IMR-90 (cell line): ENCODE measurements around the gene TBC1D24. TPM values are rescaled to one million over a fixed set of nuclear protein-coding genes. Genes with fewer than 3 reads are reported as not detected.

Source experiments
- ATAC-seq: fragments of 200-7000 bp; cut with Tn5 transposase; 2 replicates; pipeline ENCODE4 v1.9.1; 2020; ENCODE audit warnings: low read depth, mild to moderate bottlenecking, moderate library complexity
- BruUV-seq: library from RNA; stranded (reverse); fragments of 400-500 nt; replicated peaks from 2 replicates; lab custom pipeline; 2021; lab: Mats Ljungman, UMichigan
- CTCF ChIA-PET: fragments of 300-600 bp; formaldehyde crosslinking; extraction: SDS; loops from one replicate; lab custom pipeline; 2021; ENCODE audit warnings: antibody characterized with exemption; lab: Yijun Ruan, JAX
- POLR2A ChIA-PET: fragments of 300-600 bp; sonication (Branson Sonifier 250); formaldehyde crosslinking; loops from one replicate; lab custom pipeline; 2022; ENCODE audit warnings: antibody characterized with exemption; ENCODE audit not compliant: unreplicated experiment; lab: Charles Lee
- DNase-seq: peaks from one replicate; pipeline ENCODE4 v3.0.0; 2013
- H2AFZ ChIP-seq: replicated peaks from 2 replicates; pipeline ENCODE3; 2013; ENCODE audit warnings: low read length, mild to moderate bottlenecking; ENCODE audit not compliant: poor library complexity
- H2AK5ac ChIP-seq: 2 replicates; pipeline ENCODE4 v1.6.1; 2013; ENCODE audit warnings: low read depth, low read length, inconsistent platforms
- H2AK9ac ChIP-seq: replicated peaks from 2 replicates; pipeline ENCODE3; 2013; ENCODE audit warnings: mild to moderate bottlenecking, low read depth, low read length, moderate library complexity; ENCODE audit not compliant: poor library complexity
- H2BK120ac ChIP-seq: 2 replicates; pipeline ENCODE4 v1.6.1; 2013; ENCODE audit warnings: low read depth, low read length, inconsistent platforms
- H2BK15ac ChIP-seq: 3 replicates; pipeline ENCODE4 v1.6.1; 2013; ENCODE audit warnings: low read depth, low read length, inconsistent platforms
- H2BK20ac ChIP-seq: 2 replicates; pipeline ENCODE4 v1.6.1; 2013; ENCODE audit warnings: low read depth, mild to moderate bottlenecking, inconsistent platforms, low read length, moderate library complexity
- H2BK5ac ChIP-seq: 2 replicates; pipeline ENCODE4 v1.6.1; 2013; ENCODE audit warnings: mild to moderate bottlenecking, low read depth, low read length, inconsistent platforms; ENCODE audit not compliant: poor library complexity, severe bottlenecking
- H3K14ac ChIP-seq: replicated peaks from 2 replicates; pipeline ENCODE4 v1.6.1; 2013; ENCODE audit warnings: low read depth, low read length, inconsistent platforms
- H3K18ac ChIP-seq: 2 replicates; pipeline ENCODE4 v1.6.1; 2013; ENCODE audit warnings: low read depth, low read length, control low read depth
- H3K23ac ChIP-seq: 2 replicates; pipeline ENCODE4 v1.6.1; 2013; ENCODE audit warnings: low read depth, low read length, inconsistent platforms
- H3K27ac ChIP-seq: 2 replicates; pipeline ENCODE4 v1.5.1; 2013; ENCODE audit warnings: mild to moderate bottlenecking, control low read depth, low read length; ENCODE audit not compliant: insufficient read depth
- H3K27me3 ChIP-seq: 2 replicates; pipeline ENCODE4 v1.6.1; 2013; ENCODE audit warnings: low read length; ENCODE audit not compliant: control insufficient read depth, insufficient read depth
- H3K36me3 ChIP-seq: 2 replicates; pipeline ENCODE4 v1.6.1; 2013; ENCODE audit warnings: low read length, mixed read lengths; ENCODE audit not compliant: control insufficient read depth, insufficient read depth
- H3K4ac ChIP-seq: 2 replicates; pipeline ENCODE4 v1.6.1; 2013; ENCODE audit warnings: low read depth, low read length, inconsistent platforms
- H3K4me1 ChIP-seq: 2 replicates; pipeline ENCODE4 v1.6.1; 2013; ENCODE audit warnings: low read length, mixed read lengths; ENCODE audit not compliant: control insufficient read depth, insufficient read depth
- H3K4me2 ChIP-seq: 2 replicates; pipeline ENCODE4 v1.6.1; 2013; ENCODE audit warnings: low read depth, mild to moderate bottlenecking, control low read depth, low read length, moderate library complexity
- H3K4me3 ChIP-seq: 2 replicates; pipeline ENCODE4 v1.5.1; 2013; ENCODE audit warnings: low read depth, mild to moderate bottlenecking, control low read depth, low read length, moderate library complexity; ENCODE audit not compliant: insufficient read depth
- H3K56ac ChIP-seq: 2 replicates; pipeline ENCODE4 v1.6.1; 2013; ENCODE audit warnings: low read length, inconsistent platforms; ENCODE audit not compliant: insufficient read depth; ENCODE audit errors: extremely low read depth
- H3K79me1 ChIP-seq, 2 experiments: 2 replicates each; pipeline ENCODE4 v1.6.1; 2013; ENCODE audit warnings: low read length in 2 of 2, inconsistent platforms in 1 of 2, low read depth in 1 of 2
- H3K9ac ChIP-seq: 2 replicates; pipeline ENCODE4 v1.6.1; 2013; ENCODE audit warnings: low read depth, low read length, control low read depth
- H3K9me1 ChIP-seq: 2 replicates; pipeline ENCODE4 v1.6.1; 2013; ENCODE audit warnings: low read length, inconsistent platforms; ENCODE audit not compliant: insufficient read depth
- H3K9me3 ChIP-seq: 2 replicates; pipeline ENCODE4 v1.6.1; 2013; ENCODE audit warnings: low read length; ENCODE audit not compliant: control insufficient read depth, insufficient read depth
- H4K20me1 ChIP-seq: 2 replicates; pipeline ENCODE4 v1.6.1; 2013; ENCODE audit warnings: low read length, inconsistent platforms; ENCODE audit not compliant: insufficient read depth
- H4K5ac ChIP-seq: 2 replicates; pipeline ENCODE4 v1.6.1; 2013; ENCODE audit warnings: mild to moderate bottlenecking, low read depth, low read length, control low read depth
- H4K8ac ChIP-seq, 2 experiments: 2 replicates each; pipeline ENCODE4 v1.6.1; 2013; ENCODE audit warnings: low read depth in 2 of 2, low read length in 2 of 2, control low read depth in 1 of 2, inconsistent platforms in 1 of 2
- H4K91ac ChIP-seq: 2 replicates; pipeline ENCODE4 v1.6.1; 2013; ENCODE audit warnings: low read depth, low read length, inconsistent platforms; ENCODE audit not compliant: insufficient read depth
- BHLHE40 ChIP-seq: fragments of 150-350 bp; IDR thresholded peaks from 2 replicates; pipeline ENCODE4 v1.6.1; 2016; ENCODE audit warnings: mild to moderate bottlenecking, low read depth, low read length
- CEBPB ChIP-seq: IDR thresholded peaks from 2 replicates; pipeline ENCODE4 v1.6.1; 2012; ENCODE audit warnings: low read depth, low read length, improper control_type of control experiment
- MAFK ChIP-seq: IDR thresholded peaks from 2 replicates; pipeline ENCODE4 v1.6.1; 2012; ENCODE audit warnings: low read depth, low read length, improper control_type of control experiment
- NFE2L2 ChIP-seq: fragments of 150-350 bp; IDR thresholded peaks from 2 replicates; pipeline ENCODE4 v1.6.1; 2016; ENCODE audit warnings: low read depth, mild to moderate bottlenecking, low read length
- POLR2A ChIP-seq: IDR thresholded peaks from 2 replicates; pipeline ENCODE4 v1.6.1; 2012; ENCODE audit warnings: mild to moderate bottlenecking, low read depth, low read length
- RAD21 ChIP-seq: IDR thresholded peaks from 2 replicates; pipeline ENCODE4 v1.6.1; 2012; ENCODE audit warnings: low read length, improper control_type of control experiment
- RCOR1 ChIP-seq: IDR thresholded peaks from 2 replicates; pipeline ENCODE4 v1.6.1; 2012; ENCODE audit warnings: mild to moderate bottlenecking, low read length, improper control_type of control experiment; ENCODE audit not compliant: insufficient replicate concordance
- RFX5 ChIP-seq: IDR thresholded peaks from 2 replicates; pipeline ENCODE4 v1.8.0; 2012; ENCODE audit warnings: low read depth, mild to moderate bottlenecking, low read length, moderate library complexity
- SMC3 ChIP-seq: fragments of 150-350 bp; IDR thresholded peaks from 2 replicates; pipeline ENCODE4 v1.6.1; 2016; ENCODE audit warnings: low read depth, mild to moderate bottlenecking, antibody characterized with exemption, low read length, moderate library complexity
- WGBS, 2 experiments: methylation state at CpG; one replicate each; pipeline versions ENCODE4 v1.1.5 to v1.1.7; 2013; ENCODE audit warnings: missing lambda C conversion rate in 2 of 2; ENCODE audit not compliant: insufficient read length in 1 of 2; ENCODE audit errors: extremely low coverage in 2 of 2; 5-methylcytosine and 5-hydroxymethylcytosine counted together
- dilution Hi-C: fragments of 300-500 bp; cut with HindIII; formaldehyde crosslinking; loops from one replicate; pipeline ENCODE4 v1.14.3; 2018; ENCODE audit warnings: low sequenced_read_pairs; ENCODE audit not compliant: unreplicated experiment
- in situ Hi-C: fragments of 300-500 bp; cut with MboI; formaldehyde crosslinking; loops from 3 replicates; pipeline ENCODE4 v1.14.3; 2019; ENCODE audit warnings: low sequenced_read_pairs, inconsistent platforms, mixed read lengths
- intact Hi-C: fragments of 100-400 bp; cut with micrococcal nuclease; formaldehyde crosslinking; loops from 2 replicates; pipeline ENCODE4 v1.10.0; 2022
- polyA plus RNA-seq, 3 experiments: library from polyadenylated mRNA; depleted of rRNA; stranded (reverse); fragments of >200 nt; gene quantifications; 2 replicates each; pipeline ENCODE4 v1.2.3, GENCODE V29; 2012; ENCODE audit warnings: low replicate concordance in 1 of 3
- total RNA-seq: library from RNA; depleted of rRNA; stranded (reverse); fragments of >200 nt; gene quantifications from 2 replicates; pipeline ENCODE4 v1.2.3, GENCODE V29; 2012

TBC1D24 gene
- total and polyA plus RNA-seq, 2 of the 4 experiments (the other 2 are of a cell fraction), result 7.5 to 13.4 TPM

GRCh38 chr16:2512735-2513404, 37.9 kb downstream of the TBC1D24 start:
- Histone ChIP-seq H3K18ac (no peak overlapping the region), H2BK20ac (no peak overlapping the region), H3K23ac (no peak overlapping the region), H3K79me1 (peaks cover 0 to 35% of the 10 kb centered on the region in 2 experiments; a peak in 2 of 4 replicates), H2BK120ac (no peak overlapping the region), H2AK5ac (peak overlapping the region; percentile 40; the same call in 1 of the 2 replicates), H3K56ac (no peak overlapping the region), H3K9me3 (no peaks in the 10 kb centered on the region), H4K8ac (peak overlapping the region; percentile 72 to 74), H4K5ac (peak overlapping the region; percentile 24; the same call in 1 of the 2 replicates), H2BK15ac (no peak overlapping the region), H3K4me2 (peak overlapping the region; percentile 72), H3K27ac (no peak overlapping the region), H3K14ac (0 out of 2 replicates have a peak overlapping the region, but pooled peaks have one; percentile 52), H3K36me3 (no peaks in the 10 kb centered on the region), H2BK5ac (no peak overlapping the region), H2AFZ (peak overlapping the region; percentile 94), H4K20me1 (peaks cover 35% of the 10 kb centered on the region), H4K91ac (no peak overlapping the region), H3K27me3 (no peaks in the 10 kb centered on the region), H3K4ac (peak overlapping the region; percentile 40; the same call in 1 of the 2 replicates), H2AK9ac (peak overlapping the region; percentile 71), H3K4me3 (peak overlapping the region; percentile 93), H3K4me1 (peaks cover 16% of the 10 kb centered on the region), H3K9me1 (peaks cover 19% of the 10 kb centered on the region), H3K9ac (no peak overlapping the region)
- no peak for DNase-seq
- no peak for TF ChIP-seq POLR2A
- no peak for TF ChIP-seq RAD21
- no peak for TF ChIP-seq CEBPB
- no peak for TF ChIP-seq BHLHE40
- no peak for TF ChIP-seq MAFK
- TF ChIP-seq RCOR1, result no peak
- TF ChIP-seq RFX5, result no peak
- TF ChIP-seq SMC3, result no peak
- no peak for TF ChIP-seq NFE2L2
- ChIA-PET POLR2A (no interaction called here), CTCF (no interaction called here)
- dilution Hi-C loops (no loop called here), in situ Hi-C loops (no loop called here), intact Hi-C loops (no loop called here)
- 50% methylated on average over 10 of the region's 15 CpGs; no CpG with 5 or more reads in 1 of the 2 experiments for WGBS, 2 experiments
- BruUV-seq, result no TSS peak
- no peak for ATAC-seq
